GM19099 (cell line): ENCODE data around the gene CTRB1.

Experiments
- POLR2A ChIP-seq: IDR thresholded peaks from 3 replicates; pipeline ENCODE4 v1.6.1; 2011; ENCODE audit warnings: low read depth; ENCODE audit not compliant: insufficient read length; ENCODE audit errors: extremely low read depth

CTRB1 gene

GRCh38 chr16:75198135-75198600, 20.6 kb upstream of the CTRB1 start:
- TF ChIP-seq POLR2A, result no peak

- TF ChIP-seq POLR2A, result no peak
Observed at GRCh38 chr16:75202069-75202590, 16.7 kb upstream of the CTRB1 start.

GRCh38 chr16:75203096-75203495, 15.7 kb upstream of the CTRB1 start:
- TF ChIP-seq POLR2A, result no peak

GRCh38 chr16:75203667-75204409, 14.9 kb upstream of the CTRB1 start:
- TF ChIP-seq POLR2A, result no peak

DNA sequence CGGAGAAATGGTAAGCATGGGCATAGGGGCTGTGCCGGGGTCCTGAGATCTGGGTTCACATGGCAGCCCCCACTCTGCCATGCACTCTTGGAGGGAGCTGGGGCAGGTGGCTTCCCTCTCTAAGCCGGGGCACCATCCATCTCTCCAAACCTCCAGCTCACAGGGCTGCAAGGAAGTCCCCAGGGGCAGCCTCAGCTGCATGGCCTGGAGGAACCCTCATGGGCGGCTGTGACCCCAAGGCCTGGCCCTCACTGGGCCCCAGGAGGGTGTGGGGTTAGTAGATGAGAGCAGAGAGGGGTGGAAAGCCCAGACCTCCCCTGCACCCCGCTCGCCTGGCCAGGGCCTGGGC, 14.4 kb upstream of the CTRB1 start:
- TF ChIP-seq POLR2A, result no peak

DNA sequence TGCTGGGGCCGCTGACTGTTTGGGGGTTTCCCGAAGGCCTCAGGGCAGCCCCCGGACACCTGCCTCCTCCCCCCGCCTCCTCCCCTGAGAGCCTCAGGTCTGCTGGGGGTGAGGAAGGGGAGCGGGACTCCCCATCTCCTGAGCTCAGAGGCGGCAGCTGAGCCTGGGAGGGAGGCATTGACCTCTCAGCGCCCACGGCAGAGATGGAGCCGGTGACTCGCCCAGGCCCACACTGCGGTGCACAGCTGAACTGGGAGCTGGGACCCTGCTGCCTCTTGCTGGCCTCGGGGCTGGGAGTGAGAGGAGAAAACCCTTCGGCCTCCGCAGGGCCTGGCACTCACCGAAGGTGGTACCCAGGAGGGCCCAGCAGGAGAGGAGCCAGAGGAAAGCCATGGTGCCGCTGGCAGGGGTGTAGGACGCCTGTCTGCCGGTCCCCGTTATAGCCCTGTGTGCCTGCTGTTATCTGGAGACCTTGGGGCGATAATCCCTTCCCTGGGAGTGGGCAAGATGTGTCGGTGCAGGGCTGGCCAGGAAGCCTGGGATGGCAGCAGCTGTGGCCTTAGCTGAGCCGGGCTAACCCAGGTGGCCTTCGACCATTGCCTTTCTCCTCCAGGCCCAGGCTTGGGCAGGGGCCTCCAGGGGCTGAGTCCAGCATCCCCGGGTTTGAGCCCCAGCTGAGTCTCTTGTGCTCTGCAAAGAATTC, 11.9 kb upstream of the CTRB1 start, which contains the start of gene CTRB2:
TSS of gene CTRB2 (minus strand) at position 413 of the 703 bp plus-strand sequence. CDS start at position 393, 20 bp downstream.
- TF ChIP-seq POLR2A, result no peak

GRCh38 chr16:75207831-75208230, 11.0 kb upstream of the CTRB1 start:
- TF ChIP-seq POLR2A, result no peak

- no peak for TF ChIP-seq POLR2A
Observed at GRCh38 chr16:75208242-75208825, 10.5 kb upstream of the CTRB1 start.

DNA sequence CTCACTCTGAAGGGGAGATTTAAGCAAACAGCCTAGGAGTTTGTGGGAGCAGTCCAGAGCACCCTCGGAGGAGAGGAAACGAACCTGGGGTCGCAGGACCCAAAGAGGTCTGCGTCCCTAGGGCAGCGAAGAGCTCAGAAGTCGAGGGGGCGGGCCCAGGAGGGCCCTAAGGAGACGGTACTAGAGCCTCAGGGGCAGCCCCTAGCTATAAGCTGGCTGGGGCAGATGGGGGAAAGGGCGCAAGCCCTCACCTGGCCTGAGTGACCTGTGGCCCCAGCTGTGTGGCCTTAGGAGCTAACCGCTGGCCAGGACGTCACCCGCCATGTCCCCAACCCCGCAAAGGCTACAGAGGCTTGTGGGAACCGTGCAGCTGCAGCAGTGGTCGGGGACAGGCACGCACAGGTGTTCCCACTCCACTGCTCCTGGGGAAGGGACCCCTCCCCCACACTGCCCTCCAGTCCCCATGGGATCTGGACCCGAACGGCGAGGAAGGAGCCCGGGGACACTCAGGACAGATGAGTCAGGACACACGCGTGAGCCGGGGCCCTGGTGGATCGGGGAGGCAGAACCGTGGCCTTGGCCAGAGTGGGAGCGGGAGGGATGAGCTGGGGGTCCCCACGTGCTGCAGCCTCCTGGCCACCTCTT, 9.8 kb upstream of the CTRB1 start:
- TF ChIP-seq POLR2A, result no peak

DNA sequence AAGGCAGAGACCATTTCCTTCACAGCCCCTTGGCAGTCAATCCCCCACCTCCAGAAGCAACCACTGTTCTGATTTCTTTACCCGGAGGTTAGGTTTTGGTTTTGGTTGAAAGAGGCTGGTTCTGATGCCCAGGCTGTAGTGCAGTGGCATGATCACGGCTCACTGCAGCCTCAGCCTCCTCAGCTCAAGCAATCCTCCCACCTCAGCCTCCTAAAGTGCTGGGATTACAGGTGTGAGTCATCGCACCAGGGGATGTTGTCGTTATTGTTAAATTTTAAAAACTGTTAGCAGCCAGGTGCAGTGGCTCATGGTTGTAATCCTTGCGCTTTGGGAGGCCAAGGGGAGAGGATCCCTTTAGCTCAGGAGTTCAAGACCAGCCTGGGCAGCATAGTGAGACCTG, 8.8 kb upstream of the CTRB1 start:
- TF ChIP-seq POLR2A, result no peak

DNA sequence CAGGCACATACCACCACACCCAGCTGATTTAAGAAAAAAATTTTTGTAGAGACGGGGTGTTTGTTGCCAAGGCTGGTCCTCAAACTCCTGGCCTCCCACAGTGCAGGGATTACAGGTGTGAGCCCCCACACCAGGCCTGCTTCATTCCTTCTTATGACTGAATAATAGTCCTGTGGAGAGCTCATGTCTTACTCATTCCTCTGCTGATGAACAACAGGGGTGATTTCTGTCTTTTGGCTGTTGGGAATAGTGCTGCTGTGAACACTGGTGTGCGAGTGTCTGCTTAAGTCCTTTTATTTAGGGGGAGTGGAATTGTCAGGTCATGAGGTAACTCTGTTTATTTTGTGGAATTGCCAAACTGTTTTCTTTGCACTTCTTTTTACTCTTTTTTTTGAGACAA, 2.7 kb upstream of the CTRB1 start:
- no peak for TF ChIP-seq POLR2A

DNA sequence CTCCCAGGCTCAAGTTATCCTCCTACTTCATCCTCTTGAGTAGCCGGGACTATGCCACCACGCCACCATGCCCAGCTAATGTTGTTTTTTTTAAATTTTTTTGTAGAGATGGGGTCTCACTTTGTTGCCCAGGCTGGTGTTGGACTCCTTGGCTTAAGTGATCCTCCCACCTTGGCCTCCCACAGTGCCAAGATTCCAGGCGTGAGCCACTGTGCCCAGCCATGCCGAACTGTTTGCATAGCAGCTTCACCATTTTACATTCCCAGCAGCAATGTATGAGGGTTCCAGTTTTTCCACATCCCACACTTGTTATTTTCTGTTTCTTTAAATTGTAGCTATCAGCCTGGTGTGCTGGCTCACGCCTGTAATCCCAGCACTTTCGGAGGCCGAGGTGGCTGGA, 2.2 kb upstream of the CTRB1 start:
- no peak for TF ChIP-seq POLR2A

DNA sequence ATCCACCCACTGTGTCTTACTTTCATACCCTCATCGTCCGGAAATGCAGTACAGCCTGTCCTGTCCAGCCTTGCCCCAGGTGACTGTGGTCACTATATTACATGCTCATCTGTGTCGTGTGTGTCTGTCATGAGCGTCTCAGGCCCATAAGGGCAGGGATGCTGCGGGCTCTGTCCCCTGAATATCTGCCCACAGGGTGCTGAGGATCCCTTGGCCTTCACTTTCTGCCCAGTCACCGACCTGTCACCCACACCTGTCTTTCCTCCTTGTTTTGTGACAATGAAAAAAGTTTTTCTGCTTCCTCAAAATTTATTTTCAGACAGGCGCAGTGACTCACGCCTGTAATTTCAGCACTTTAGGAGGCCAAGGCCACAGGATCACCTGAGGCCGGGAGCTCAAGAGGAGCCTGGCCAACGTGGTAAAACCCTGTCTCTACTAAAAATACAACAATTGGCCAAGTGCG, 1.4 kb upstream of the CTRB1 start:
- TF ChIP-seq POLR2A, result no peak

GRCh38 chr16:75219088-75219487, 300 bp downstream of the CTRB1 start:
- no peak for TF ChIP-seq POLR2A

DNA sequence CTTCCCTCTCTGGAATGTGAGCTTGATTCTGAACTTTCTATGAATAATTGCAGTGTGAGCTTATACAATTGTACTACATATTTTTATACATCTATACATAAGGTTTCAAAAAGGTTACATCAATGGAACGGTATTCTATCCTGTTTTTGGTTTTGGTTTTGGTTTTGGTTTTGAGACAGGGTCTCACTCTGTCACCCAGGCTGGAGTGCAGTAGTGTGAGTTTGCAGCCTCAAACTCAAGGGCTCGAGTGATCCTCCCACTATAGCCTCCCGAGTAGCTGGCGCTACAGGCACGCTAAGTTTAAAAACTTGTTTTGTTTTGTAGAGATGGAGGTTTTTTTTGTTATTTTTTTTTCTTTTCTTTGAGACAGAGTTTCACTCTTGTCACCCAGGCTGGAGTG, 1.1 kb downstream of the CTRB1 start:
- no peak for TF ChIP-seq POLR2A
